MM.1S (cell line): Measurements from ENCODE around the gene CCDC51.

Experiments
- DNase-seq: peaks from one replicate; pipeline ENCODE4 v3.0.0-alpha.2; 2015
- H2AFZ ChIP-seq: fragments of 300-600 bp; sonication (generic); 2 replicates; pipeline ENCODE4 v1.6.0; 2016; ENCODE audit warnings: antibody characterized with exemption, low read length
- H3F3A ChIP-seq: fragments of 300-600 bp; sonication (generic); 2 replicates; pipeline ENCODE4 v1.6.1; 2016; ENCODE audit warnings: mild to moderate bottlenecking, antibody characterized with exemption, low read length, moderate library complexity, mixed read lengths; ENCODE audit not compliant: insufficient read depth
- H3K27ac ChIP-seq: fragments of 300-600 bp; sonication (generic); 2 replicates; pipeline ENCODE4 v1.5.1; 2016; ENCODE audit warnings: mild to moderate bottlenecking, low read length
- H3K27me3 ChIP-seq: fragments of 300-600 bp; sonication (generic); replicated peaks from 2 replicates; pipeline ENCODE4 v1.6.0; 2016; ENCODE audit warnings: low read length; ENCODE audit not compliant: insufficient read depth
- H3K36me3 ChIP-seq: fragments of 300-600 bp; sonication (generic); replicated peaks from 2 replicates; pipeline ENCODE4 v1.6.1; 2016; ENCODE audit warnings: mild to moderate bottlenecking, low read length, mixed read lengths; ENCODE audit not compliant: insufficient read depth
- H3K4me1 ChIP-seq: fragments of 300-600 bp; sonication (generic); 2 replicates; pipeline ENCODE4 v1.6.1; 2016; ENCODE audit warnings: low read length, mixed read lengths
- H3K4me2 ChIP-seq: fragments of 300-600 bp; sonication (generic); 2 replicates; pipeline ENCODE4 v1.6.0; 2016; ENCODE audit warnings: low read depth, low read length
- H3K4me3 ChIP-seq: fragments of 300-600 bp; sonication (generic); 2 replicates; pipeline ENCODE4 v1.5.1; 2016; ENCODE audit warnings: low read length, mixed read lengths
- H3K79me2 ChIP-seq: fragments of 300-600 bp; sonication (generic); 2 replicates; pipeline ENCODE4 v1.6.1; 2016; ENCODE audit warnings: mixed run types, low read length, mixed read lengths
- H3K9ac ChIP-seq: fragments of 300-600 bp; sonication (generic); 2 replicates; pipeline ENCODE4 v1.6.1; 2016; ENCODE audit warnings: low read length, mixed read lengths
- H3K9me2 ChIP-seq: fragments of 300-600 bp; sonication (generic); replicated peaks from 2 replicates; pipeline ENCODE4 v1.6.1; 2016; ENCODE audit warnings: mild to moderate bottlenecking, low read length, mixed read lengths; ENCODE audit not compliant: insufficient read depth
- H3K9me3 ChIP-seq: fragments of 300-600 bp; sonication (generic); replicated peaks from 2 replicates; pipeline ENCODE4 v1.6.1; 2016; ENCODE audit warnings: mild to moderate bottlenecking, low read length, mixed read lengths; ENCODE audit not compliant: insufficient read depth
- H4K20me1 ChIP-seq: fragments of 300-600 bp; sonication (generic); 2 replicates; pipeline ENCODE4 v1.6.1; 2016; ENCODE audit warnings: mild to moderate bottlenecking, low read length, moderate library complexity, mixed read lengths; ENCODE audit not compliant: insufficient read depth
- CTCF ChIP-seq: fragments of 300-600 bp; sonication (generic); IDR thresholded peaks from 2 replicates; pipeline ENCODE4 v1.5.1; 2016; ENCODE audit warnings: antibody characterized with exemption, low read length, mixed read lengths
- EZH2 ChIP-seq: fragments of 300-600 bp; sonication (generic); optimal IDR thresholded peaks from 2 replicates; pipeline ENCODE3; 2017; ENCODE audit warnings: low read depth, mild to moderate bottlenecking, antibody characterized with exemption, low read length, mixed read lengths
- EZH2phosphoT487 ChIP-seq: fragments of 300-600 bp; sonication (generic); IDR thresholded peaks from 2 replicates; pipeline ENCODE4 v1.6.1; 2018; ENCODE audit warnings: antibody characterized with exemption, low read length

Gene CCDC51

GRCh38 chr3:48405971-48406370, 33.9 kb downstream of the CCDC51 start:
- no peaks in the 10 kb centered on the region for H3K4me1 ChIP-seq
- H3K79me2 ChIP-seq, result no peaks in the 10 kb centered on the region
- no peaks in the 10 kb centered on the region for H3K9me3 ChIP-seq
- no peak overlapping the region for H3K4me2 ChIP-seq
- no peak overlapping the region for H3K4me3 ChIP-seq
- H3K27ac ChIP-seq, result no peak overlapping the region
- H3K9ac ChIP-seq, result no peak overlapping the region
- no peak overlapping the region for H2AFZ ChIP-seq
- no peaks in the 10 kb centered on the region for H4K20me1 ChIP-seq
- H3F3A ChIP-seq, result no peaks in the 10 kb centered on the region
- peaks cover 14% of the 10 kb centered on the region for H3K27me3 ChIP-seq
- TF ChIP-seq EZH2phosphoT487, result no peak
- TF ChIP-seq EZH2, result no peak
- TF ChIP-seq CTCF, result no peak
- H3K36me3 ChIP-seq, result no peaks in the 10 kb centered on the region
- no peak for DNase-seq
- no peaks in the 10 kb centered on the region for H3K9me2 ChIP-seq

DNA sequence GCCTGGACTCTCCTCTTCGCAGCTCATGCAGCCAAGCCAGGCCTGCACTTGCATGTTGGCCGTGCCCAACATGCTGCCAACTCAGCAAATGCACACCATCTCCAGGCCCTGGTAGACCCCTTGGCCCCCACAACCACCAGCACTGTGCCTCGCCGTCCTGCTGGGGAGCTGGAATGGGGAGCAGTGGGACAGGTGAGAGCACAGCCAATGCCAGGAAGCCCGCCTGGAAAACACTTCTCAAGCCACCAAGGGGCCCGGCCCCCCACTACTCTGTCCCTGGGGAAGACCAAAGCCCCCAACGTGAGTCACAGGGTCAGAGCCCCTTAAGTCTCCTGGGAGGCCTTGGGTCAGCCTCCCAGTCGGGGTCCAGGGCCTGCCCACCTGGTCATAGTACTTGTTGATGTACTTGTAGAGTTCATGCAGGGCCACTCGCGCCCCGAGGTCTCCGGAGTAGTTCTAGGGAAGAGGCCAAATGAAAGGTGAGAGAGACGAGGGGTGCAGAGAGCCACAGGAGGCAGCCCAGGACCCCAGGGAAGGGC, 34.5 kb downstream of the CCDC51 start:
- no peak overlapping the region for H3K4me3 ChIP-seq
- TF ChIP-seq EZH2phosphoT487 (no peak), CTCF (no peak), EZH2 (no peak)
- H3K4me1 ChIP-seq, result no peaks in the 10 kb centered on the region
- no peak overlapping the region for H3K9ac ChIP-seq
- H3K4me2 ChIP-seq, result no peak overlapping the region
- H4K20me1 ChIP-seq, result no peaks in the 10 kb centered on the region
- no peak for DNase-seq
- no peak overlapping the region for H2AFZ ChIP-seq
- no peak overlapping the region for H3K27ac ChIP-seq
- H3K9me2 ChIP-seq, result no peaks in the 10 kb centered on the region
- peaks cover 11% of the 10 kb centered on the region for H3K27me3 ChIP-seq
- H3K36me3 ChIP-seq, result no peaks in the 10 kb centered on the region
- H3K9me3 ChIP-seq, result no peaks in the 10 kb centered on the region
- H3F3A ChIP-seq, result no peaks in the 10 kb centered on the region
- no peaks in the 10 kb centered on the region for H3K79me2 ChIP-seq

DNA sequence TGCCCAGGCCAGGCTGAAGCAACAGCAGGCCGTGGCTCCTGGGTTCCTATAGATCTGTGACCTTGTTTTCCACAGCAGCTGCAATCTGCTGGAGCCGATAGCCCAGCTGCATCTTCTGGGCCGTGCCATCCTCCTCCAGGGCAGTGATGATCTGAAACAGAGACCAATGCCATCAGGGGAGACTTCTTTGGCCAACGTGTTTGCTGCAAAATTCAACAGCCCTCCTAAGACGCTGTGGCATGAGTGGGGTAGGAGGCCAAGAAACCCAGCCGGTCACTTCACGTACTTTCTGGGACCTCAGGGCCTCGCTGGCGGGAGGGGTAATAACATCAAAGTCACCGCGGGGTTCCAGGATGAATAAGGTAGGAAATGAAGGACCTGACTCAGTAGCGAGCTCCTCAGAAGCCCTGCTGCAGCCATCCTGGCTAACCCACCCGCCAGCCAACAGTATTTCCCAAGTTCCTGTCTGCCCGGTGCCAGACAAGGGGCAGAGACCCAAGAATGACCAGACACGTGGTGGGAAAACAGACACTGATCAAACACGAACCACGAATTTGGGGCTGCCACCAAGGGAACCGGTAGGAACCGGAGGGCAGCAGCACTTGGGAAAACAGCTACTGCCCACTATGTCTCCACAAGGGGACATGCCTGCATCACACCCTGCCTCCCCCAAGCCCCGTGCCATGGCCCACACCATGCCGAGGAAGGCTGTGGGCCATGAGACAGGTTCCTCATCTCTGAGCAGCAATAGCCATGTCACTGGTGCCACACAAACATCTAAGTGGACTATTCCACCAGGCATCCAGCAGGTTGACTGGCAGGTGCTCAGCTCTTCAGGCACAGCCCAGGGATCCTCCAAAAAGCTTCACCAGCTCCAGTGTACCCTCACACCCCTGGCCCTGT, 35.2 kb downstream of the CCDC51 start:
- Histone ChIP-seq H2AFZ (no peak overlapping the region), H3K27me3 (peaks cover 11% of the 10 kb centered on the region), H4K20me1 (no peaks in the 10 kb centered on the region), H3K27ac (no peak overlapping the region), H3K9me3 (no peaks in the 10 kb centered on the region), H3F3A (no peaks in the 10 kb centered on the region), H3K4me3 (no peak overlapping the region), H3K4me2 (no peak overlapping the region), H3K9me2 (no peaks in the 10 kb centered on the region), H3K4me1 (no peaks in the 10 kb centered on the region), H3K36me3 (no peaks in the 10 kb centered on the region), H3K9ac (no peak overlapping the region), H3K79me2 (no peaks in the 10 kb centered on the region)
- TF ChIP-seq EZH2, result no peak
- TF ChIP-seq EZH2phosphoT487, result no peak
- TF ChIP-seq CTCF, result no peak
- DNase-seq, result no peak
